Fibroblast of lung (primary cell): ENCODE data around the gene DENND4A. TPM values are rescaled to one million over a fixed set of nuclear protein-coding genes. Genes with fewer than 3 reads are reported as not detected.

Source experiments
- DNase-seq, 2 donors: peaks; one replicate each; pipeline versions ENCODE4 v3.0.0 to v3.0.0-alpha.2; 2010; ENCODE audit warnings: low read depth in 2 of 2
- H2AFZ ChIP-seq: 2 replicates; pipeline ENCODE4 v1.5.1; 2012; ENCODE audit warnings: low read length, control low read depth, inconsistent platforms
- H3K27ac ChIP-seq: 2 replicates; pipeline ENCODE4 v1.5.1; 2011; ENCODE audit warnings: low read length, control low read depth; ENCODE audit not compliant: insufficient read depth
- H3K27me3 ChIP-seq: 2 replicates; pipeline ENCODE4 v1.5.1; 2011; ENCODE audit warnings: mild to moderate bottlenecking, low read length; ENCODE audit not compliant: control insufficient read depth, insufficient read depth
- H3K36me3 ChIP-seq: 2 replicates; pipeline ENCODE4 v1.5.1; 2011; ENCODE audit warnings: low read length; ENCODE audit not compliant: control insufficient read depth, insufficient read depth
- H3K4me1 ChIP-seq: 2 replicates; pipeline ENCODE4 v1.5.1; 2011; ENCODE audit warnings: low read length; ENCODE audit not compliant: control insufficient read depth, insufficient read depth; ENCODE audit errors: extremely low read depth
- H3K4me2 ChIP-seq: 2 replicates; pipeline ENCODE4 v1.5.1; 2011; ENCODE audit warnings: low read length, control low read depth; ENCODE audit not compliant: insufficient read depth; ENCODE audit errors: extremely low read depth
- H3K4me3 ChIP-seq, 4 experiments: fragments of 200-600 bp in 1 of 4; sonication (generic) in 1 of 4; replicated peaks in 1 of 4; 2 replicates each; pipeline ENCODE4 v1.5.1; 2011 to 2016; ENCODE audit warnings: low read length in 4 of 4, low read depth in 3 of 4, mild to moderate bottlenecking in 3 of 4, control low read depth in 2 of 4, inconsistent platforms in 1 of 4, mixed read lengths in 1 of 4; ENCODE audit not compliant: insufficient read depth in 1 of 4; ENCODE audit errors: control extremely low read depth in 1 of 4
- H3K79me2 ChIP-seq: 2 replicates; pipeline ENCODE4 v1.5.1; 2012; ENCODE audit warnings: mild to moderate bottlenecking, low read length, inconsistent platforms; ENCODE audit not compliant: control insufficient read depth, insufficient read depth
- H3K9ac ChIP-seq: 2 replicates; pipeline ENCODE4 v1.5.1; 2011; ENCODE audit warnings: mild to moderate bottlenecking, low read length, control low read depth; ENCODE audit not compliant: insufficient read depth
- H3K9me3 ChIP-seq: 2 replicates; pipeline ENCODE4 v1.5.1; 2012; ENCODE audit warnings: low read depth, low read length; ENCODE audit not compliant: control insufficient read depth, insufficient read depth
- H4K20me1 ChIP-seq: 2 replicates; pipeline ENCODE4 v1.5.1; 2011; ENCODE audit warnings: low read length; ENCODE audit not compliant: control insufficient read depth, insufficient read depth; ENCODE audit errors: extremely low read depth
- EZH2 ChIP-seq: IDR thresholded peaks from 2 replicates; pipeline ENCODE4 v1.5.1; 2012; ENCODE audit warnings: low read length, control low read depth, mild to moderate bottlenecking; ENCODE audit errors: missing control alignments
- polyA plus RNA-seq, 2 donors: library from polyadenylated mRNA; depleted of rRNA in 1 of 2; stranded (reverse) in 1 of 2; unstranded in 1 of 2; fragments of >200 nt; gene quantifications; 2 replicates each; pipeline ENCODE4 v1.2.1, GENCODE V29; 2011 to 2012; ENCODE audit warnings: missing spikeins in 1 of 2
- total RNA-seq: library from RNA; depleted of rRNA; stranded (reverse); fragments of >200 nt; gene quantifications from 2 replicates; pipeline ENCODE4 v1.2.1, GENCODE V29; 2014
- TF ChIP-seq, protein P1 (sequence below), 2 donors: IDR thresholded peaks in 1 of 2; conservative IDR thresholded peaks in 1 of 2; 1 replicate in 1 of 2; 2 replicates in 1 of 2; pipeline ENCODE4 v1.5.1; 2011 to 2012; ENCODE audit warnings: low read length in 2 of 2, control low read depth in 1 of 2, inconsistent platforms in 1 of 2, low read depth in 1 of 2, mild to moderate bottlenecking in 1 of 2

Gene DENND4A
- total and polyA plus RNA-seq, 2 donors (not counting 1 experiment from before 2014, with no cell fraction given) = 16.7 to 30.6 TPM

DNA sequence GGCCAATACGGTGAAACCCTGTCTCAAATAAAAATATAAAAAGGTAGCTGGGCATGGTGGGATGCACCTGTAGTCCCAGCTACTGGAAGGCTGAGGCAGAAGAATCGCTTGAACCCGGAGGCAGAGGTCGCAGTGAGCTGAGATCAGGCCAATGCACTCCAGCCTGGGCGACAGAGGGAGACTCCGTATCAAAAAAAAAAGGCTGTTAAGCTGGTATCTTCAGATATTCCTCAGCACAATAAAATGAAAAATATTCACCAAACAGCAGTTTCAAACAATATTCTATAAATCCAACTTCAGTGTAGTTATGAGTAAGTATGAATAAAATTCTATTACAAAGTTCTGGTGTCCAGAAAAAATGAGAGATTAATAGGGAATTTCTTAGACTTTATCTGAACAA lies 14.2 kb downstream of the DENND4A start:
- TF ChIP-seq, protein P1, sequence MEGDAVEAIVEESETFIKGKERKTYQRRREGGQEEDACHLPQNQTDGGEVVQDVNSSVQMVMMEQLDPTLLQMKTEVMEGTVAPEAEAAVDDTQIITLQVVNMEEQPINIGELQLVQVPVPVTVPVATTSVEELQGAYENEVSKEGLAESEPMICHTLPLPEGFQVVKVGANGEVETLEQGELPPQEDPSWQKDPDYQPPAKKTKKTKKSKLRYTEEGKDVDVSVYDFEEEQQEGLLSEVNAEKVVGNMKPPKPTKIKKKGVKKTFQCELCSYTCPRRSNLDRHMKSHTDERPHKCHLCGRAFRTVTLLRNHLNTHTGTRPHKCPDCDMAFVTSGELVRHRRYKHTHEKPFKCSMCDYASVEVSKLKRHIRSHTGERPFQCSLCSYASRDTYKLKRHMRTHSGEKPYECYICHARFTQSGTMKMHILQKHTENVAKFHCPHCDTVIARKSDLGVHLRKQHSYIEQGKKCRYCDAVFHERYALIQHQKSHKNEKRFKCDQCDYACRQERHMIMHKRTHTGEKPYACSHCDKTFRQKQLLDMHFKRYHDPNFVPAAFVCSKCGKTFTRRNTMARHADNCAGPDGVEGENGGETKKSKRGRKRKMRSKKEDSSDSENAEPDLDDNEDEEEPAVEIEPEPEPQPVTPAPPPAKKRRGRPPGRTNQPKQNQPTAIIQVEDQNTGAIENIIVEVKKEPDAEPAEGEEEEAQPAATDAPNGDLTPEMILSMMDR (conservative IDR thresholded peaks at IDR 0.05 in 1 of 2, IDR thresholded peaks at IDR 0.05 in 1 of 2; ENCODE audit: low read depth in 1 of 2, low read length in 2 of 2) = no peak
- TF ChIP-seq EZH2 = no peak
- Histone ChIP-seq H3K36me3 (no peaks in the 10 kb centered on the region), H4K20me1 (no peaks in the 10 kb centered on the region), H3K27me3 (no peaks in the 10 kb centered on the region), H3K79me2 (no peaks in the 10 kb centered on the region), H3K27ac (no peak overlapping the region), H3K9ac (no peak overlapping the region), H3K4me3 (no peak overlapping the region), H3K4me2 (no peak overlapping the region), H3K4me1 (no peaks in the 10 kb centered on the region), H2AFZ (no peak overlapping the region), H3K9me3 (no peaks in the 10 kb centered on the region)
- DNase-seq = no peak

DNA sequence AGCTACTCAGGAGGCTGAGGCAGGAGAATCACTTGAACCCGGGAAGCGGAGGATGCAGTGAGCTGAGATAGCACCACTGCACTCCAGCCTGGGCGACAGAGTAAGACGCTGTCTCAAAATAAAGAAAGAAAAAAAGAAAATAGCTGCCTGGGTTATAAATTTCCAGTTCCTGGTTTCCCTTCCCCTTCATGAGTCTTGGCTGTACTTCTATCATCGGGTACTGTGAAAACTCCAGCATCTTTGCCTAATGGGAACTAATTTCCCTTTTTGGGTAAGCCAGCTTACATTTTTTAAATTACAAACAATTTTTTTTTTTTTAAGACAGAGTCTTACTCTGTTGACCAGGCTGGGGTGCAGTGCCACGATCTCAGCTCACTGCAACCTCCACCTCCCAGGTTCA lies 15.0 kb downstream of the DENND4A start:
- TF ChIP-seq, protein P1 (conservative IDR thresholded peaks at IDR 0.05 in 1 of 2, IDR thresholded peaks at IDR 0.05 in 1 of 2; ENCODE audit: low read depth in 1 of 2, low read length in 2 of 2) = no peak
- no peak for TF ChIP-seq EZH2
- Histone ChIP-seq H3K9ac (no peak overlapping the region), H3K4me1 (no peaks in the 10 kb centered on the region), H3K36me3 (no peaks in the 10 kb centered on the region), H3K4me3 (no peak overlapping the region), H3K79me2 (no peaks in the 10 kb centered on the region), H4K20me1 (no peaks in the 10 kb centered on the region), H3K9me3 (no peaks in the 10 kb centered on the region), H3K27ac (no peak overlapping the region), H3K27me3 (no peaks in the 10 kb centered on the region), H3K4me2 (no peak overlapping the region), H2AFZ (no peak overlapping the region)
- DNase-seq = no peak

DNA sequence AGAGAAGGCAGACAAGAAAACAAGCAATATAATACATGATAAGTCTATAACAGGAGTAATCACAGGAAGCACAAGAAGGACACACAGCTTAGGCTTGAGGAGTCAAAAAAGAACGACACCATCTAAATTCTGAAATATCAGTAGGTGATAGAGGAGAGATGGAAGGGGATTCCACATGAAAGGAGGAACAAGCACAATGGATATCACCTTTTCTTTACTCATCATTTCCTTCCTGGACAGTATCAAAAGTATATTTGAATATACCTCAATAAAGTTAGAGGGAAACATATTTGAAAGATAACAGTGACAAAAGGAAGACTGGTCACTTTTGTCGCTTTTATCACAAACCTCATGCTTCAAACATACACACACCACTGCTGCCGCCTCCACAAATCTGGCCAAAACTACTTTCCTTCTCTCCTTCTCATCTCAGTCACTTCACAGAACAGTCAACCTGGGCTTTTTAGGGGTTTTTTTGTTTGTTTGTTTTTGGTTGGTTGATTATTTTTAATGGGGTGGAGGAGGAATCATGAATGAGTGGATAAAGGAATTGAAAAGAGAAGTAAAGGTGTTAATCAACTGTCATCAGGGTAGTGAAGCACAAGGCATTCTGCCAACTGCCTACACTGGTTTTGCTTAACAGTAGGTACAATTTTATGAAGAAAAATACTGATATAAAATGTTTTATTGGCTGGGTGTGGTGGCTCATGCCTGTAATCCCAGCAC lies 18.5 kb downstream of the DENND4A start:
- Histone ChIP-seq H3K36me3 (no peaks in the 10 kb centered on the region), H3K27ac (no peak overlapping the region), H3K79me2 (no peaks in the 10 kb centered on the region), H3K4me1 (no peaks in the 10 kb centered on the region), H3K9me3 (no peaks in the 10 kb centered on the region), H2AFZ (no peak overlapping the region), H3K4me3 (no peak overlapping the region), H3K27me3 (no peaks in the 10 kb centered on the region), H3K9ac (no peak overlapping the region), H3K4me2 (no peak overlapping the region), H4K20me1 (no peaks in the 10 kb centered on the region)
- no peak for TF ChIP-seq EZH2
- TF ChIP-seq, protein P1 (conservative IDR thresholded peaks at IDR 0.05 in 1 of 2, IDR thresholded peaks at IDR 0.05 in 1 of 2; ENCODE audit: low read depth in 1 of 2, low read length in 2 of 2) = no peak
- no peak for DNase-seq
